Midbrain (tissue), 1 donor: ENCODE results near the gene UQCC2.

Experiments
- DNase-seq: peaks from one replicate; lab custom pipeline; 2025; lab: John Stamatoyannopoulos, UW

The UQCC2 gene

DNA sequence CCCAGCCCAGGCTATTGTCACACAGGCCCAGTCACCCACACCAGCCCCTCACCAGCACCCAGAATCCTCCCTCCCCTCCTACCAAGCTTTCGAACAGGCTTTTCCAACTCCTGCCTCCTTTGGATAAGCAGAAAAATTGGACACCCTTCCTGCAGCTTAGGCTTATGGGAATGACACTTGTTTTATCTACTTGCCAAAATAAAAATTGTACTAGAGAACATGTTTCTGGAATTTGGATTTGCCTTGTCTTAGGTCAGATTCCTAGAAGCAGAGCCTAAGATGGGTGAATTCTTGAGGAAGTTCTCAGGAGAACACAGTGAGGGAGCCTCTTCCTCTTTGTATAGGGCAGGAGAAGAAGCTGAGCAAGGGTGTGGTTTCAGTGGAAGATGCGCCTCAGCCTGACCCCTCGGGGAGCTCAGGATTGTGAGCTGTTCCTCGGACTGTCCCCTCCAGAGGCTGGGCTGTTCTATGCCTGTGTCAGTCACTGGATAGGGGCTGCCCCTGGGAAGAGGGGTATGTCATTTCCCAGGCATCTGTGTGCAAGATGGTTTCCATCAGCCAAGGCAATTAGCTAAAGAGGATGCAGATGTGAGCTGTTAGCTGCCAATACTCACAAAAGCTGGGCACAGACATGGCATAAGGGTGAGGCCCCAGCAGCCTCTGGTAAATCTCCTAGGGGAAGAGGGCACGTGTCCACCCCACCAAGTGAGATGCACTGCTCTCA, 56.5 kb downstream of the UQCC2 start:
- no peak for DNase-seq

- no peak for DNase-seq
Measured at GRCh38 chr6:33652002-33652401, 59.5 kb downstream of the UQCC2 start.

DNA sequence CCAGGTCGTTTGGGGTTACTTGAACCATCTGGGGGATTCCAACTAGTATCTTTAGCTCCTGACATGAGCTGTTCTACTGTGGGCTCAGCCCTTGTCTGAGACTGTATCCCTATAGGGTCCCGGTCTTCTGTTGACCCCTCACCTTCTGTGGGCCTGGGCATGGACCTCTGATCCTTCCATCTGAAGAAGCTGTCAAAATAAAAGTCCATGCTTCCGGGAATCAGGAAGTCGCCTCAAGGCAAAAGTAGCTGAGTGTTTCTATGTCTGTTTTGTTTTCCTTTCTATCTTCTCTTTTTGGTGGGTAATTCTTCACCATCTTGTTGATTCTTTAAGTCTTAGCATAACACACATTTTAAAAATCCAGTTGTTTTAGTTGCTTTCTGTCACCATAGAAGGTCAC, 60.1 kb downstream of the UQCC2 start:
- no peak for DNase-seq
